ENCODE results near the gene ZNF235. TPM values are rescaled to one million over a fixed set of nuclear protein-coding genes. Genes with fewer than 3 reads are reported as not detected.
"Not testable (repeated sequence)": the region's sequence is repeated elsewhere in the genome, so short reads cannot be mapped to it uniquely, and the experiment has no call there.

ZNF235 gene
- total and polyA plus RNA-seq, 2 donors = 7.1 to 7.7 TPM

DNA sequence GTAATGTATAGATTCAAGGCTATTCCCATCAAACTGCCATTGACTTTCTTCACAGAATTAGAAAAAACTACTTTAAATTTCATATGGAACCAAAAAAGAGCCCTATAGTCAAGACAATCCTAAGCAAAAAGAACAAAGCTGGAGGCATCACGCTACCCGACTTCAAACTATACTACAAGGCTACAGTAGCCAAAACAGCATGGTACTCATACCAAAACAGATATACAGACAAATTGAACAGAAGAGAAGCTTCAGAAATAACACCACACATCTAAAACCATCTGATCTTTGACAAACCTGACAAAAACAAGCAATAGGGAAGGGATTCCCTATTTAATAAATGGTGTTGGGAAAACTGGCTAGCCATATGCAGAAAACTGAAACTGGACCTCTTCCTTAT, 52.5 kb downstream of the ZNF235 start:
- not testable (repeated sequence) for H3K27ac ChIP-seq (ENCODE audit: low read depth in 1 of 2, low read length in 1 of 2); H3K36me3 ChIP-seq (ENCODE audit: control insufficient read depth in 2 of 2, insufficient read depth in 2 of 2, low read length in 1 of 2); DNase-seq (ENCODE audit: low read depth in 6 of 9, low spot score in 9 of 9); H3K4me1 ChIP-seq (ENCODE audit: control insufficient read depth in 2 of 2, insufficient read depth in 2 of 2, low read length in 2 of 2); H3K27me3 ChIP-seq (ENCODE audit: control insufficient read depth in 2 of 2, insufficient read depth in 1 of 2, low read length in 1 of 2); H3K4me3 ChIP-seq (ENCODE audit: low read length in 2 of 2)
- over 99% methylated on average over 2 of the region's 2 CpGs for WGBS
- peaks cover 0 to 10% of the 10 kb centered on the region in 2 donors for H3K9me3 ChIP-seq (ENCODE audit: control insufficient read depth in 2 of 2, insufficient read depth in 1 of 2, low read length in 1 of 2)

DNA sequence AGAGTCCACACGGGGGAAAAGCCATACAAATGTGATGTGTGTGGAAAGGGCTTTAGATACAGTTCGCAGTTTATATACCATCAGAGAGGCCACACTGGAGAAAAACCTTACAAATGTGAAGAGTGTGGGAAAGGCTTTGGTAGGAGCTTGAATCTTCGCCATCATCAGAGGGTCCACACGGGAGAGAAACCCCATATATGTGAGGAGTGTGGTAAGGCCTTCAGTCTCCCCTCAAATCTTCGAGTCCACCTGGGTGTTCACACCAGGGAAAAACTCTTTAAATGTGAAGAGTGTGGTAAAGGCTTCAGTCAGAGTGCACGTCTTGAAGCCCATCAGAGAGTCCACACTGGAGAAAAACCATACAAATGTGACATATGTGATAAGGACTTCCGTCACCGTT, 68.4 kb downstream of the ZNF235 start:
- Histone ChIP-seq H3K36me3 (ENCODE audit: control insufficient read depth in 2 of 2, insufficient read depth in 2 of 2, low read length in 1 of 2) (peaks cover 40 to 44% of the 10 kb centered on the region in 2 donors), H3K4me3 (ENCODE audit: low read length in 2 of 2) (no peak overlapping the region), H3K27me3 (ENCODE audit: control insufficient read depth in 2 of 2, insufficient read depth in 1 of 2, low read length in 1 of 2) (no peaks in the 10 kb centered on the region), H3K4me1 (ENCODE audit: control insufficient read depth in 2 of 2, insufficient read depth in 2 of 2, low read length in 2 of 2) (no peaks in the 10 kb centered on the region), H3K27ac (ENCODE audit: low read depth in 1 of 2, low read length in 1 of 2) (no peak overlapping the region), H3K9me3 (ENCODE audit: control insufficient read depth in 2 of 2, insufficient read depth in 1 of 2, low read length in 1 of 2) (peaks cover 0 to 16% of the 10 kb centered on the region in 2 donors)
- 97% methylated on average over 8 of the region's 8 CpGs for WGBS
- no peak for DNase-seq (ENCODE audit: low read depth in 6 of 9, low spot score in 9 of 9)

Other genes with a start within 250 kb of the ZNF235 start
- 2.4 TPM for gene ZNF284, start 232.9 kb downstream of the ZNF235 start, total RNA-seq
- 1.9 TPM for gene ZNF284, start 232.9 kb downstream of the ZNF235 start, polyA plus RNA-seq
- 18.2 TPM for gene ZNF224, start 210.7 kb downstream of the ZNF235 start, total RNA-seq
- gene ZNF224, start 210.7 kb downstream of the ZNF235 start, polyA plus RNA-seq = 47.0 TPM
- 5.9 TPM for gene ZNF225, start 191.6 kb downstream of the ZNF235 start, total RNA-seq
- 3.2 TPM for gene ZNF225, start 191.6 kb downstream of the ZNF235 start, polyA plus RNA-seq
- gene ZNF234, start 163.5 kb downstream of the ZNF235 start, total RNA-seq = 7.2 TPM
- 4.5 TPM for gene ZNF234, start 163.5 kb downstream of the ZNF235 start, polyA plus RNA-seq
- 23.9 TPM for gene ZNF226, start 139.9 kb downstream of the ZNF235 start, total RNA-seq
- gene ZNF226, start 139.9 kb downstream of the ZNF235 start, polyA plus RNA-seq = 32.9 TPM
- gene ZNF227, start 92.5 kb downstream of the ZNF235 start, total RNA-seq = 23.8 TPM
- 10.7 TPM for gene ZNF227, start 92.5 kb downstream of the ZNF235 start, polyA plus RNA-seq
- 2.1 TPM for gene ZNF233, start 45.1 kb downstream of the ZNF235 start, total RNA-seq
- gene ZNF233, start 45.1 kb downstream of the ZNF235 start, polyA plus RNA-seq = 1.7 TPM
- 3.1 TPM for gene ZNF112, start 51.7 kb upstream of the ZNF235 start, total RNA-seq
- gene ZNF112, start 51.7 kb upstream of the ZNF235 start, polyA plus RNA-seq = 1.3 TPM
- gene ZNF285, start 96.6 kb upstream of the ZNF235 start, total RNA-seq = 4.9 TPM
- gene ZNF285, start 96.6 kb upstream of the ZNF235 start, polyA plus RNA-seq = 2.1 TPM
- gene ZNF229, start 143.4 kb upstream of the ZNF235 start, total RNA-seq = 4.7 TPM
- gene ZNF229, start 143.4 kb upstream of the ZNF235 start, polyA plus RNA-seq = 1.5 TPM
- 11.6 TPM for gene ZNF180, start 195.5 kb upstream of the ZNF235 start, total RNA-seq
- gene ZNF180, start 195.5 kb upstream of the ZNF235 start, polyA plus RNA-seq = 8.3 TPM
- gene CEACAM20, start 224.7 kb upstream of the ZNF235 start, total RNA-seq = 0.05 TPM
- 0.05 TPM for gene CEACAM20, start 224.7 kb upstream of the ZNF235 start, polyA plus RNA-seq